ENCODE measurements around the gene VCAM1.
"Not testable (repeated sequence)": the region's sequence is repeated elsewhere in the genome, so short reads cannot be mapped to it uniquely, and the experiment has no call there.

VCAM1 gene

GRCh38 chr1:100778748-100779147, 59.2 kb downstream of the VCAM1 start:
- DNase-seq (ENCODE audit: low spot score) = no peak

DNA sequence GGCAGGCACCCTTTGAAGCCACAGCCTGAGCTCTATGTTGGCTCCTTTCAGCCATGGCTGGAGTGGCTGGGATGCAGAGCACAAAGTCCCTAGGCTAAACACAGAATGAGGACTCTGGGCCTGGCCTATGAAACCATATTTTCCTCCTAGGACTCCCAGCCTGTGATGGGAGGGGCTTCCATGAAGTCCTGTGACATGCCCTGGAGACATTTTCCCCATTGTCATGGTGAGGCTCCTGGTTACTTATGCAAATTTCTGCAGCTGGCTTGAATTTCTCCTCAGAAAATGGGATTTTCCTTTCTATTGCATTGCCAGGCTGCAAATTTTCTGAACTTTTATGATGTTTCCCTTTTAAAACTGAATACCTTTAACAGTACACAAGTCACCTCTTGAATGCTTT, 61.3 kb downstream of the VCAM1 start:
- no peak for DNase-seq (ENCODE audit: low spot score)

DNA sequence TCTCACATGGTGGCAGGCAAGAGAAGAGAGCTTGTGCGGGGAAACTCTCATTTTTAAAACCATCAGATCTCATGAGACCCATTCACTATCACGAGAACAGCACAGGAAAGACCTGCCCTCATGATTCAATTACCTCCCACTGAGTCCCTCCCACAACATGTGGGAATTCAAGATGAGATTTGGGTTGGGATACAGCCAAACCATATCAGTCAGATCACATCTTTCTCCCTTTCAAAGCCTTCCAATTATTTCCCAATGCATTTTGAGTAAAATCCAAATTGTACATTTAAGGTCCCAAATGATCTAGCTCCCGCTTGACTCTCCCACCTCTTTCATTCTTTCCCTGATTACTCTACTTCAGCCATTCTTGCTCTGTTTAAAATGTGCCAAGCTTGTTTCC, 62.2 kb downstream of the VCAM1 start:
- DNase-seq (ENCODE audit: low spot score) = not testable (repeated sequence)

DNA sequence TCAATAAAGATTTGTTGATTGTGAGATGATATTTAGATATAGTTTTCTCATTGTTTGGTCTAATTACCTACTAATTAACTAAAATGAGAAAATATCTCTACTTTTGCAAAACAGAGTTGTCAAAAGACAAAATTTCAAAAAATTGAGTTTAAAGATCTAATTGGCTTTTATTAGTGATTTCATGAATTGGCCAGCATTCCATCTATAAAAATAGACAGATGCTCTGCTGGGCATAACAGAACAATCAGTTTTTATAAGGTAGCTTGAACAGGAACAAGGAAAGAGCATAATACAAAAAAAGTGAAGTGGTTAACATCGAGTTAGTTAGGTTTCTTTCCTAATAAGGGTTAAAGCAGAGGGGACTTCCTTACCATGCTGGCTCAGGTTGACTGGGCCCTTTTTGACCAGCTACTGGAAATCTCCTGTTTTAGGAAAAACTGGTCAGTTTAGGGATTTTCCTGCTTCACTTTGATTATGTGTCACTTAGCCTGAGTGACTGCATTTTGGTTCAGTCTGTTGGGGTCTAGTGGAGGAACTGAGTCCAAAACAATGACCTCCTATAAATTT, 63.0 kb downstream of the VCAM1 start:
- DNase-seq (ENCODE audit: low spot score) = no peak

DNA sequence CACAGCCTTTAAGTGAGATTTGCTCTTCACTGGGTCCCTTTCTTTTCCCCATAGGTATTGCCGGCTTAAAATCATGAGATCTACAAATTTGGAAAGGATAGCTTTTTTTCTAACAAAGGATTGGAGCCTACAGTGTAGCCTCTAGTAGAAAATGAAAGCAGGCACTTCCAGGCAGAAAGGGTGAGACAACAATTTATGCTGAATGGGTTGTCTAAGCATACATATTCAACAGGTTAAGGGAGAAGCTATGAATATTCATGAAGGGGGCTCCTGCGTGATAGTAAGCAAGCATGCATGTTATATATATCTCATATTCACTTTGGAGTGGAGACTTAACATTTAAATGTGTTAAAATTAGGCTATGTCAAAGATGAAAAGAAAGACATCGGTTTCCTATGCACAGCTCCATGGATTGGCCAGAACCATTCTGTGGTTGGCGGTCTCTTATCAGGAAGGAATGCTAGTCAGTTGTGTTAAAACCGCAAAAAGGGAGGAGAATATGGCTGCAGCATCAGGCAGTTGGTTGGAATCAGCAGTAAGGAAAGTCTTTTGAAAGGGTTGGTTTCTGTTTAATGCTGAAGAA, 66.0 kb downstream of the VCAM1 start:
- DNase-seq (ENCODE audit: low spot score) = peak; percentile 2

- DNase-seq (ENCODE audit: low spot score) = no peak
Observed at GRCh38 chr1:100786870-100787269, 67.3 kb downstream of the VCAM1 start.

Measured in COLO829 (cell line).